GM12878 (cell line): Measurements from ENCODE around the gene RAP2B.

Source experiments
- CTCF ChIP-seq, 3 experiments: IDR thresholded peaks in 2 of 3; conservative IDR thresholded peaks in 1 of 3; 2 replicates each; pipeline ENCODE4 v1.5.1; 2011; ENCODE audit warnings: low read depth in 3 of 3, low read length in 3 of 3, mild to moderate bottlenecking in 3 of 3, control low read depth in 2 of 3, moderate library complexity in 2 of 3, inconsistent platforms in 1 of 3, mixed read lengths in 1 of 3; ENCODE audit not compliant: control insufficient read depth in 2 of 3, insufficient read depth in 1 of 3; ENCODE audit errors: extremely low read depth in 1 of 3
- E2F4 ChIP-seq: IDR thresholded peaks from 2 replicates; pipeline ENCODE4 v1.6.1; 2012; ENCODE audit warnings: low read depth, low read length, improper control_type of control experiment
- HDAC2 ChIP-seq: fragments of 200-600 bp; sonication (generic); IDR thresholded peaks from 2 replicates; pipeline ENCODE4 v1.6.1; 2017
- IKZF1 ChIP-seq: fragments of 450-650 bp; conservative IDR thresholded peaks from 2 replicates; pipeline ENCODE4 v1.6.1; 2017; ENCODE audit warnings: antibody characterized with exemption, mild to moderate bottlenecking
- KLF5 ChIP-seq: fragments of 450-650 bp; IDR thresholded peaks from 2 replicates; pipeline ENCODE4 v1.6.1; 2014; ENCODE audit warnings: mild to moderate bottlenecking; ENCODE audit not compliant: partially characterized antibody
- POLR2A ChIP-seq: IDR thresholded peaks from 2 replicates; pipeline ENCODE4 v1.6.1; 2011; ENCODE audit warnings: low read depth, mild to moderate bottlenecking, low read length
- RAD51 ChIP-seq: fragments of 450-650 bp; IDR thresholded peaks from 2 replicates; pipeline ENCODE4 v1.6.1; 2016; ENCODE audit warnings: moderate library complexity, mild to moderate bottlenecking, inconsistent platforms
- RCOR1 ChIP-seq: conservative IDR thresholded peaks from 2 replicates; pipeline ENCODE4 v1.6.1; 2012; ENCODE audit warnings: low read depth, low read length, improper control_type of control experiment
- RFX5 ChIP-seq: IDR thresholded peaks from 2 replicates; pipeline ENCODE4 v1.6.1; 2011; ENCODE audit warnings: low read depth, low read length, improper control_type of control experiment
- SUPT20H ChIP-seq: IDR thresholded peaks from 2 replicates; pipeline ENCODE4 v1.6.1; 2011; ENCODE audit warnings: low read depth, mild to moderate bottlenecking, low read length, moderate library complexity, borderline replicate concordance; ENCODE audit not compliant: control insufficient read depth
- ZBTB11 ChIP-seq: fragments of 450-650 bp; formaldehyde crosslinking; IDR thresholded peaks from 2 replicates; pipeline ENCODE4 v1.5.0; 2022; ENCODE audit warnings: mild to moderate bottlenecking, missing genetic modification characterization

- TF ChIP-seq CTCF (IDR thresholded peaks at IDR 0.05 in 2 of 3, conservative IDR thresholded peaks at IDR 0.05 in 1 of 3; ENCODE audit: control insufficient read depth in 2 of 3, extremely low read depth in 1 of 3, insufficient read depth in 1 of 3, low read depth in 3 of 3, low read length in 3 of 3), result no peak
- TF ChIP-seq HDAC2, result no peak
- TF ChIP-seq RCOR1, result no peak
- no peak for TF ChIP-seq SUPT20H
- no peak for TF ChIP-seq POLR2A
- TF ChIP-seq RFX5, result no peak
- no peak for TF ChIP-seq E2F4
- no peak for TF ChIP-seq KLF5
- TF ChIP-seq ZBTB11 (CRISPR knock-in tag), result no peak
- no peak for TF ChIP-seq RAD51
- TF ChIP-seq IKZF1, result no peak
Observed at GRCh38 chr3:153215966-153216365, 53.9 kb downstream of the RAP2B start.
